ENCODE measurements around the gene ADAMTSL3. TPM values are rescaled to one million over a fixed set of nuclear protein-coding genes. Genes with fewer than 3 reads are reported as not detected.

The ADAMTSL3 gene
- total RNA-seq, 4 donors from 2014 or later, result 2.0 to 11.3 (median 3.8) TPM

DNA sequence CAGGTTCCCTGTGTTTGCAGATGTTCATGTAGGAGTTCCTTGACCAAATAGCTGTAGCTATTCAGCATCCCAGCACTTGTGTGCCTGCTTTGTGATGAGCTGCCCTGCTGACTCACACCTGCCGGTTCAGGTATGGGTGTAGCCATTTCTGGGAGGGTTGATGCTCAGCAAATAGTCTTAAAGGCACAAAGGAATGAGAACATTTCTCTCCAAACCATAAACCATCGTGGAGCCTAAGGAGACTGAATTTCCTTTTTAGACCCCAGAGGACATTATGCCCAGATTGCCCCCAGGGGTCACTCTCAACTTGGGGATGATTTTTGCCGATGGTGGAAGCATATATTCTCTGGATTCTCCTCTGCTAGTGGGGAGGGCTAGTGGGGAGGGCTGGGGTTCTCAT lies 80.6 kb downstream of the ADAMTSL3 start:
- 32% methylated on average over 3 of the region's 3 CpGs for WGBS
- H3K27me3 ChIP-seq, result no peaks in the 10 kb centered on the region
- no peaks in the 10 kb centered on the region for H3K9me3 ChIP-seq
- H3K4me1 ChIP-seq, result no peaks in the 10 kb centered on the region
- H3K27ac ChIP-seq, result no peak overlapping the region
- H3K4me3 ChIP-seq, result no peak overlapping the region
- H3K36me3 ChIP-seq, result no peaks in the 10 kb centered on the region
- no peak for TF ChIP-seq POLR2AphosphoS5 (IDR thresholded peaks at IDR 0.05)
- TF ChIP-seq, protein P1, sequence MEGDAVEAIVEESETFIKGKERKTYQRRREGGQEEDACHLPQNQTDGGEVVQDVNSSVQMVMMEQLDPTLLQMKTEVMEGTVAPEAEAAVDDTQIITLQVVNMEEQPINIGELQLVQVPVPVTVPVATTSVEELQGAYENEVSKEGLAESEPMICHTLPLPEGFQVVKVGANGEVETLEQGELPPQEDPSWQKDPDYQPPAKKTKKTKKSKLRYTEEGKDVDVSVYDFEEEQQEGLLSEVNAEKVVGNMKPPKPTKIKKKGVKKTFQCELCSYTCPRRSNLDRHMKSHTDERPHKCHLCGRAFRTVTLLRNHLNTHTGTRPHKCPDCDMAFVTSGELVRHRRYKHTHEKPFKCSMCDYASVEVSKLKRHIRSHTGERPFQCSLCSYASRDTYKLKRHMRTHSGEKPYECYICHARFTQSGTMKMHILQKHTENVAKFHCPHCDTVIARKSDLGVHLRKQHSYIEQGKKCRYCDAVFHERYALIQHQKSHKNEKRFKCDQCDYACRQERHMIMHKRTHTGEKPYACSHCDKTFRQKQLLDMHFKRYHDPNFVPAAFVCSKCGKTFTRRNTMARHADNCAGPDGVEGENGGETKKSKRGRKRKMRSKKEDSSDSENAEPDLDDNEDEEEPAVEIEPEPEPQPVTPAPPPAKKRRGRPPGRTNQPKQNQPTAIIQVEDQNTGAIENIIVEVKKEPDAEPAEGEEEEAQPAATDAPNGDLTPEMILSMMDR (IDR thresholded peaks at IDR 0.05), result peak in 1 of 2 donors; percentile 6
- DNase-seq (ENCODE audit: low spot score in 2 of 2), result no peak

DNA sequence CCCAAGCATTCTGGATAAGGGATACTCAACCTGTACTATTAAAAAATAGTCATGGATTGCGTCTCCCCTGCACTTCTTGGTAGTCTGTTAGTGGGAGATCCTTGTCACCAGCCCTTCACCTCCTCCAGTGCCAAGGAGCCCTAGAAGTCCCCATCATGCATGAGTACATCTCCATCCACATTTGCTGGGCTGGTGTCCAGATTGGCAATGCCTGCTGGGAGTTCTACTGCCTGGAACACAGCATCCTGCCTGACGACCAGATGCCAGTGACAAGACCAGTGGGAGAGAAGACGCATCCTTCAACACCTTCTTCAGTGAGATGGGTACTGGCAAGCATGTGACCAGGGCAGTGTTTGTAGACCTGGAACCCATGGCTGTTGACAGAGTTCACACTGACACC lies 85.7 kb downstream of the ADAMTSL3 start:
- Histone ChIP-seq H3K4me3 (no peak overlapping the region), H3K27me3 (no peaks in the 10 kb centered on the region), H3K36me3 (no peaks in the 10 kb centered on the region), H3K4me1 (no peaks in the 10 kb centered on the region), H3K9me3 (no peaks in the 10 kb centered on the region), H3K27ac (no peak overlapping the region)
- WGBS, result 64% methylated on average over 3 of the region's 3 CpGs
- TF ChIP-seq, protein P1 (IDR thresholded peaks at IDR 0.05), result no peak
- no peak for TF ChIP-seq POLR2AphosphoS5 (IDR thresholded peaks at IDR 0.05)
- no peak for TF ChIP-seq POLR2A (IDR thresholded peaks at IDR 0.05)
- no peak for TF ChIP-seq EP300 (IDR thresholded peaks at IDR 0.05)
- DNase-seq (ENCODE audit: low spot score in 2 of 2), result no peak

DNA sequence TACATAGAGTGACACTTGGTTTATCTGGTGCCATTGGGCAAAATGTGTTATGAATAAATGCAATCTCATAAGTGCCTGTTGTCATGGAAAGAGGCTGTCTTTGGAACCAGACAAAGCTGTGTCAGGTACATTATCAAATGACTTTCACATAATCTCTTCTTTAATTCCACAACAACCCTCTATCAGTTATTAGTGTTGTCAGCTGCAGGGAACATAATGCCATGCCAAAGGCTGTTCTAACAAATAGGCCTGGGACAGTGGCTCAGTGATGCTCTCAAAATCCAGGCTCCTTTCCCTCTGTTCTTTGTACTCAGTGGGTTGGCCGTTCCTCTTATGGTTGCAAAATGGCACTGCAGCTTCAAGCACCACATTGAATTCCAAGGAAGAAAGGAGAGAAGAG lies 91.8 kb downstream of the ADAMTSL3 start:
- 95% methylated on average over 1 of the region's 1 CpG for WGBS
- no peak for DNase-seq (ENCODE audit: low spot score in 2 of 2)
- TF ChIP-seq POLR2AphosphoS5 (IDR thresholded peaks at IDR 0.05) (no peak), POLR2A (IDR thresholded peaks at IDR 0.05) (no peak), EP300 (IDR thresholded peaks at IDR 0.05) (no peak)
- TF ChIP-seq, protein P1 (IDR thresholded peaks at IDR 0.05), result no peak
- Histone ChIP-seq H3K9me3 (no peaks in the 10 kb centered on the region), H3K27me3 (no peaks in the 10 kb centered on the region), H3K4me1 (peaks cover 10% of the 10 kb centered on the region), H3K27ac (no peak overlapping the region), H3K36me3 (no peaks in the 10 kb centered on the region), H3K4me3 (no peak overlapping the region)

DNA sequence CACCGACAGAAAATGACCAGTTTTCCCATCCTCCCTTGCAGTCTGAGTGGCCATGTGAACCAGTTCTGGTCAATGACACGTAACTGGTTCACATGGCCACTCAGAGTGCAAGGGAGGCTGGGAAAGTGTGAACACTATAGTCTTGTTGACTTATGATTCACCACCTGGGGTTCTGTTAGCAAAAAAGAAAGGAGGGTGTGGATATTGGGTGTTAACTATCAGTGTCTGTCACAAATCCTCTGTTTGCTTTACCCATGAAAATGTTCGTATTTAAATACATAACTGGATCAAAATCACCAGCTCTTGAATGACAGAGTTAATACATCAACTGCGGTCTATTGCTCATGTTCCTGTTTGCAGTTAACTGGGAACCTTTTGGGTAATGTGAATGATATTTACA lies 92.3 kb downstream of the ADAMTSL3 start:
- TF ChIP-seq, protein P1 (IDR thresholded peaks at IDR 0.05), result no peak
- TF ChIP-seq POLR2AphosphoS5 (IDR thresholded peaks at IDR 0.05), result no peak
- no peak for TF ChIP-seq EP300 (IDR thresholded peaks at IDR 0.05)
- TF ChIP-seq POLR2A (IDR thresholded peaks at IDR 0.05), result no peak
- H3K27ac ChIP-seq, result no peak overlapping the region
- H3K4me3 ChIP-seq, result no peak overlapping the region
- no peak for DNase-seq (ENCODE audit: low spot score in 2 of 2)
- WGBS, result 86% methylated on average over 4 of the region's 4 CpGs
- H3K36me3 ChIP-seq, result no peaks in the 10 kb centered on the region
- H3K4me1 ChIP-seq, result peaks cover 10% of the 10 kb centered on the region
- no peaks in the 10 kb centered on the region for H3K27me3 ChIP-seq
- no peaks in the 10 kb centered on the region for H3K9me3 ChIP-seq

DNA sequence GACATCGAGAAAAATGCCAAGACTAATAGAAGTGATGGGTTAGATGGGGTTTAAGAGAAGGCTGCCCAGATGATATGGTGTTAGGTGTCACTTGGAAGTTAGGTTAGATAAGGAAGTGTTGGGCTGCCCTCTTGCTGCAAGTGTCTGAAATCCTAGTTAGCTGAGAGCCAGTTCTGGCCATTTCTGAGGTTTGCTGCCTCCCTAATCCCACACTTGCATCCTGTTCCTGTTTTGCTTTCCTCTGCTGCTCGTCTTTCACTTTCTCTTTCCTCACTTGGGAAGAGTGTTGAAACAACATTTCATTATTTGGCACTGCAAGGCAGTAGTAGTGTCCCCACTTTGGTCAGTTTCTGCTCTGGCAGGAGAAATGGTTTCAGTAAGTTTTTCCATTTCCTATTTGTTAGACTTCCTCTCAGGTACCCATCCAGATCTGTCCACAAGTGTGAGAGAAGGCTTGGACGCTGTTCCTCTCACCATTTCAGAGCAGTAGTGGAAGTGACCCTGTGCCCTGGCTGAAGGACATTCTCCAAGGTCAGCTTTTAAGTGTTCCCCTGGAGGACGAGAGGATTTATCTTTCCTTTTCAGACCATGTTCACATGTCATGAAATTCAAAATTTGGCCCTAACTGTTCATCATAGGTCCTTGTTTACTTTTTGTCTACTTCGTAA lies 93.3 kb downstream of the ADAMTSL3 start:
- no peaks in the 10 kb centered on the region for H3K36me3 ChIP-seq
- no peak for DNase-seq (ENCODE audit: low spot score in 2 of 2)
- TF ChIP-seq POLR2AphosphoS5 (IDR thresholded peaks at IDR 0.05) (no peak), POLR2A (IDR thresholded peaks at IDR 0.05) (no peak), EP300 (IDR thresholded peaks at IDR 0.05) (no peak)
- TF ChIP-seq, protein P1 (IDR thresholded peaks at IDR 0.05), result no peak
- no peak overlapping the region for H3K27ac ChIP-seq
- no peaks in the 10 kb centered on the region for H3K27me3 ChIP-seq
- no peaks in the 10 kb centered on the region for H3K9me3 ChIP-seq
- 56% methylated on average over 5 of the region's 5 CpGs for WGBS
- H3K4me3 ChIP-seq, result peak overlapping the region; percentile 9
- H3K4me1 ChIP-seq, result peaks cover 10% of the 10 kb centered on the region

All from suprapubic skin (tissue), 4 donors.